ENCODE data around the gene IKZF1. TPM values are rescaled to one million over a fixed set of nuclear protein-coding genes. Genes with fewer than 3 reads are reported as not detected.

The IKZF1 gene
- total and polyA plus RNA-seq, 8 donors: 0.70 to 8.1 (median 1.4) TPM

- intact Hi-C loops (cut with DNase I): no loop called here
- no peak overlapping the region for H3K27ac ChIP-seq
- no peaks in the 10 kb centered on the region for H3K4me1 ChIP-seq
- H3K36me3 ChIP-seq: no peaks in the 10 kb centered on the region
- H3K9me3 ChIP-seq: no peaks in the 10 kb centered on the region
- 40 to 67% methylated on average over 21 of the region's 21 CpGs for WGBS, 2 donors
- FAIRE-seq: no peak
- no peak overlapping the region for H3K4me3 ChIP-seq
- peaks cover 0 to 6% (median 0%) of the 10 kb centered on the region in 4 donors for H3K27me3 ChIP-seq
- no peak for TF ChIP-seq CTCF (IDR thresholded peaks at IDR 0.05)
- DNase-seq: no peak
- ATAC-seq: no peak
Observed at GRCh38 chr7:50399635-50400034, 95.1 kb downstream of the IKZF1 start.

- no peak for FAIRE-seq
- no peak for TF ChIP-seq CTCF (IDR thresholded peaks at IDR 0.05)
- 2 to 29% methylated on average over 41 of the region's 41 CpGs for WGBS, 2 donors
- DNase-seq: no peak
- Histone ChIP-seq H3K27ac (no peak overlapping the region), H3K4me3 (peak overlapping the region in 1 of 4 donors; percentile 20), H3K4me1 (no peaks in the 10 kb centered on the region), H3K27me3 (peaks cover 0 to 6% (median 0%) of the 10 kb centered on the region in 4 donors), H3K36me3 (no peaks in the 10 kb centered on the region), H3K9me3 (no peaks in the 10 kb centered on the region)
- ATAC-seq: peak in 1 of 4 donors; percentile 27
- intact Hi-C loops (cut with DNase I): no loop called here
Observed at GRCh38 chr7:50400114-50400513, 95.6 kb downstream of the IKZF1 start.

- no peak for TF ChIP-seq CTCF (IDR thresholded peaks at IDR 0.05)
- no peak for FAIRE-seq
- H3K36me3 ChIP-seq: no peaks in the 10 kb centered on the region
- 66 to 67% methylated on average over 7 of the region's 7 CpGs for WGBS, 2 donors
- no peak for DNase-seq
- H3K27me3 ChIP-seq: peaks cover 0 to 6% (median 0%) of the 10 kb centered on the region in 4 donors
- intact Hi-C loops (cut with DNase I): no loop called here
- no peaks in the 10 kb centered on the region for H3K4me1 ChIP-seq
- no peak for ATAC-seq
- no peaks in the 10 kb centered on the region for H3K9me3 ChIP-seq
- H3K4me3 ChIP-seq: no peak overlapping the region
- no peak overlapping the region for H3K27ac ChIP-seq
Observed at GRCh38 chr7:50404392-50404791, 99.9 kb downstream of the IKZF1 start.

GRCh38 chr7:50405221-50405620, 100.7 kb downstream of the IKZF1 start:
- H3K4me3 ChIP-seq: no peak overlapping the region
- intact Hi-C loops (cut with DNase I): no loop called here
- no peaks in the 10 kb centered on the region for H3K9me3 ChIP-seq
- no peak for TF ChIP-seq CTCF (IDR thresholded peaks at IDR 0.05)
- no peaks in the 10 kb centered on the region for H3K4me1 ChIP-seq
- 68 to 79% methylated on average over 7 of the region's 7 CpGs for WGBS, 2 donors
- ATAC-seq: no peak
- no peaks in the 10 kb centered on the region for H3K36me3 ChIP-seq
- no peak for DNase-seq
- H3K27ac ChIP-seq: no peak overlapping the region
- no peaks in the 10 kb centered on the region for H3K27me3 ChIP-seq
- no peak for FAIRE-seq

- intact Hi-C loops (cut with DNase I): no loop called here
- Histone ChIP-seq H3K9me3 (no peaks in the 10 kb centered on the region), H3K27ac (no peak overlapping the region), H3K4me1 (no peaks in the 10 kb centered on the region), H3K27me3 (no peaks in the 10 kb centered on the region), H3K36me3 (no peaks in the 10 kb centered on the region), H3K4me3 (no peak overlapping the region)
- no peak for ATAC-seq
- no peak for FAIRE-seq
- no peak for TF ChIP-seq CTCF (IDR thresholded peaks at IDR 0.05)
- 50 to 56% methylated on average over 5 of the region's 5 CpGs for WGBS, 2 donors
- DNase-seq: no peak
Observed at GRCh38 chr7:50406935-50407334, 102.4 kb downstream of the IKZF1 start.
